Endothelial cell (in vitro differentiated cells): ENCODE data around the gene CLDN7. TPM values are rescaled to one million over a fixed set of nuclear protein-coding genes. Genes with fewer than 3 reads are reported as not detected.

Experiments
- DNase-seq: peaks from one replicate; pipeline ENCODE4 v3.0.0; 2021; ENCODE audit warnings: low spot score
- H3K27ac Mint-ChIP-seq: one replicate; pipeline ENCODE4 v1.8.0; 2021; ENCODE audit warnings: mixed read lengths, inconsistent platforms; ENCODE audit not compliant: unreplicated experiment
- H3K27me3 Mint-ChIP-seq: one replicate; pipeline ENCODE4 v1.8.0; 2021; ENCODE audit warnings: mild to moderate bottlenecking, moderate library complexity, mixed read lengths, inconsistent platforms; ENCODE audit not compliant: unreplicated experiment
- H3K36me3 Mint-ChIP-seq: one replicate; pipeline ENCODE4 v1.8.0; 2021; ENCODE audit warnings: mild to moderate bottlenecking, low read depth, mixed read lengths, inconsistent platforms; ENCODE audit not compliant: unreplicated experiment
- H3K4me1 Mint-ChIP-seq: one replicate; pipeline ENCODE4 v1.8.0; 2021; ENCODE audit warnings: mild to moderate bottlenecking, mixed read lengths, inconsistent platforms; ENCODE audit not compliant: unreplicated experiment
- H3K4me3 Mint-ChIP-seq: one replicate; pipeline ENCODE4 v1.8.0; 2021; ENCODE audit warnings: mild to moderate bottlenecking, mixed read lengths, inconsistent platforms; ENCODE audit not compliant: unreplicated experiment
- H3K9me3 Mint-ChIP-seq: one replicate; pipeline ENCODE4 v1.8.0; 2021; ENCODE audit warnings: mixed read lengths, inconsistent platforms; ENCODE audit not compliant: unreplicated experiment
- CTCF ChIP-seq: fragments of 200-600 bp; sonication (generic); IDR thresholded peaks from one replicate; pipeline ENCODE4 v1.5.0; 2021; ENCODE audit warnings: antibody characterized with exemption; ENCODE audit not compliant: unreplicated experiment
- total RNA-seq: library from RNA; stranded (reverse); fragmentation: NEBNext Ultra II Directional; extraction: Animal tissue kit (Norgen Biotek cat#: 25700); gene quantifications from one replicate; pipeline ENCODE4 v1.2.1, GENCODE V29; 2021; ENCODE audit not compliant: unreplicated experiment

Gene CLDN7
- total RNA-seq, 1 donor from 2014 or later, result 65.7 TPM

- H3K9me3 Mint-ChIP-seq, result no peaks in the 10 kb centered on the region
- peaks cover 18% of the 10 kb centered on the region for H3K36me3 Mint-ChIP-seq
- H3K4me3 Mint-ChIP-seq, result peak within 1 kb of the TSS; percentile 95
- peaks cover 38% of the 10 kb centered on the region for H3K27me3 Mint-ChIP-seq
- DNase-seq, result peak; percentile 82
- H3K4me1 Mint-ChIP-seq, result peaks cover 47% of the 10 kb centered on the region
- TF ChIP-seq CTCF, result no peak
- H3K27ac Mint-ChIP-seq, result peak within 1 kb of the TSS; percentile 74
These were observed 42.3 kb downstream of the CLDN7 start, which contains the start of the genes ACADVL and DLG4 for GRCh38 chr17:7219812-7220592. Gene ACADVL, plus strand, starts transcription at chr17:7219938. Its CDS starts 47 bp downstream, at chr17:7219985. Gene DLG4, minus strand, starts transcription at chr17:7219836.

- Mint-ChIP-seq H3K4me1 (peaks cover 51% of the 10 kb centered on the region), H3K4me3 (peak overlapping the region; percentile 95)
These were observed 43.0 kb downstream of the CLDN7 start for GRCh38 chr17:7219229-7219811.

GRCh38 chr17:7218758-7219157, 43.5 kb downstream of the CLDN7 start:
- Mint-ChIP-seq H3K9me3 (no peaks in the 10 kb centered on the region), H3K36me3 (peaks cover 17% of the 10 kb centered on the region), H3K27me3 (peaks cover 44% of the 10 kb centered on the region), H3K27ac (peak overlapping the region; percentile 74), H3K4me1 (peaks cover 54% of the 10 kb centered on the region), H3K4me3 (peak overlapping the region; percentile 86)
- DNase-seq, result no peak
- TF ChIP-seq CTCF, result no peak

More at GRCh38 chr17:7219229-7219811, 43.0 kb downstream of the CLDN7 start:
- TF ChIP-seq CTCF, result no peak
- peaks cover 43% of the 10 kb centered on the region for H3K27me3 Mint-ChIP-seq
- peaks cover 18% of the 10 kb centered on the region for H3K36me3 Mint-ChIP-seq
- H3K27ac Mint-ChIP-seq, result peak overlapping the region; percentile 74
- no peaks in the 10 kb centered on the region for H3K9me3 Mint-ChIP-seq
- DNase-seq, result no peak

- H3K27me3 Mint-ChIP-seq, result peaks cover 46% of the 10 kb centered on the region
- H3K36me3 Mint-ChIP-seq, result peaks cover 17% of the 10 kb centered on the region
- peaks cover 60% of the 10 kb centered on the region for H3K4me1 Mint-ChIP-seq
- DNase-seq, result no peak
- H3K9me3 Mint-ChIP-seq, result no peaks in the 10 kb centered on the region
- TF ChIP-seq CTCF, result no peak
- peak overlapping the region; percentile 86 for H3K4me3 Mint-ChIP-seq
- H3K27ac Mint-ChIP-seq, result no peak overlapping the region
These were observed 44.1 kb downstream of the CLDN7 start for GRCh38 chr17:7218166-7218565.
